ENCODE results near the gene CFAP57. TPM values are rescaled to one million over a fixed set of nuclear protein-coding genes. Genes with fewer than 3 reads are reported as not detected.

Gene CFAP57
- total RNA-seq, 1 donor from 2014 or later, result not detected

DNA sequence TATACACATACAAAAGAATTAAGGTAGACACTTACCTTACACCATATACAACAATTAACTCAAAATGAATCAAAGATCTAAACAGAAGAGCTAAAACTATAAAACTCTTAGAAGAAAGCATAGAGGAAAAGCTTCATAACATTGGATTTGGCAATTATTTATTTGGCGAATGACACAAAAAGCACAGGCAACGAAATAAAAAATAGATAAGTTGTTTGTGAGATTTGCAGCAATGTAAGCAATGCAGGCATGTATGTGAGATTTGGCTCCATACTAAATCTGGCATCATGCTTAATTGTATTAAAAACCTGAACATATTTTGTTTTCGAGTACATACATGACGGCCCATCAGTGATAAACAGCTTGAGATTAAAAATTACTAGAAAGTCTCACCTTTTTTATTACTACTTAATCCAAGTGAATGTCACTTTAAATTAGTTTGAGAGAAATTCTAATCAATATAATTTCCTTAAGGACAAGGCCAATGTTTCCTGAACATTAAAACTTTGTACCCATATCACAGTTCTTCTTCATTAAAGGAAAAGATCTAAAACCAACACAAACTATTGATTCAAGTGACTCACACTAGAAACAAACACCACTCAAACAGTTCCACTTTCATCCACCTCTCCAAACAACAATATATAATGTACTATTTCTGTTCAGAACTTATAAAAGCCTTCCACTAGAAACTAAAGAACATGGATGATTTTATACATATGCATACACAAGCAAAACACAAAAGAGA is 74.5 kb downstream of the CFAP57 start:
- H3K9me3 ChIP-seq (replicated peaks), result no peaks in the 10 kb centered on the region
- TF ChIP-seq, protein P1, sequence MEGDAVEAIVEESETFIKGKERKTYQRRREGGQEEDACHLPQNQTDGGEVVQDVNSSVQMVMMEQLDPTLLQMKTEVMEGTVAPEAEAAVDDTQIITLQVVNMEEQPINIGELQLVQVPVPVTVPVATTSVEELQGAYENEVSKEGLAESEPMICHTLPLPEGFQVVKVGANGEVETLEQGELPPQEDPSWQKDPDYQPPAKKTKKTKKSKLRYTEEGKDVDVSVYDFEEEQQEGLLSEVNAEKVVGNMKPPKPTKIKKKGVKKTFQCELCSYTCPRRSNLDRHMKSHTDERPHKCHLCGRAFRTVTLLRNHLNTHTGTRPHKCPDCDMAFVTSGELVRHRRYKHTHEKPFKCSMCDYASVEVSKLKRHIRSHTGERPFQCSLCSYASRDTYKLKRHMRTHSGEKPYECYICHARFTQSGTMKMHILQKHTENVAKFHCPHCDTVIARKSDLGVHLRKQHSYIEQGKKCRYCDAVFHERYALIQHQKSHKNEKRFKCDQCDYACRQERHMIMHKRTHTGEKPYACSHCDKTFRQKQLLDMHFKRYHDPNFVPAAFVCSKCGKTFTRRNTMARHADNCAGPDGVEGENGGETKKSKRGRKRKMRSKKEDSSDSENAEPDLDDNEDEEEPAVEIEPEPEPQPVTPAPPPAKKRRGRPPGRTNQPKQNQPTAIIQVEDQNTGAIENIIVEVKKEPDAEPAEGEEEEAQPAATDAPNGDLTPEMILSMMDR (IDR thresholded peaks at IDR 0.05; ENCODE audit: borderline replicate concordance), result no peak
- DNase-seq, result no peak
- no peaks in the 10 kb centered on the region for H3K36me3 ChIP-seq
- H3K27me3 ChIP-seq (ENCODE audit: low read depth), result no peaks in the 10 kb centered on the region
- no peak overlapping the region for H3K4me3 ChIP-seq
- intact Hi-C loops (cut with micrococcal nuclease), result no loop called here
- H3K27ac ChIP-seq (replicated peaks), result no peak overlapping the region
- H3K4me1 ChIP-seq, result peaks cover 1% of the 10 kb centered on the region

GRCh38 chr1:43247256-43247921 is 75.3 kb downstream of the CFAP57 start:
- no peak overlapping the region for H3K4me3 ChIP-seq
- no peaks in the 10 kb centered on the region for H3K4me1 ChIP-seq
- no peak for DNase-seq
- no peaks in the 10 kb centered on the region for H3K9me3 ChIP-seq (replicated peaks)
- intact Hi-C loops (cut with micrococcal nuclease), result no loop called here
- H3K27ac ChIP-seq (replicated peaks), result no peak overlapping the region
- H3K36me3 ChIP-seq, result no peaks in the 10 kb centered on the region
- TF ChIP-seq, protein P1 (IDR thresholded peaks at IDR 0.05; ENCODE audit: borderline replicate concordance), result no peak
- H3K27me3 ChIP-seq (ENCODE audit: low read depth), result no peaks in the 10 kb centered on the region

DNA sequence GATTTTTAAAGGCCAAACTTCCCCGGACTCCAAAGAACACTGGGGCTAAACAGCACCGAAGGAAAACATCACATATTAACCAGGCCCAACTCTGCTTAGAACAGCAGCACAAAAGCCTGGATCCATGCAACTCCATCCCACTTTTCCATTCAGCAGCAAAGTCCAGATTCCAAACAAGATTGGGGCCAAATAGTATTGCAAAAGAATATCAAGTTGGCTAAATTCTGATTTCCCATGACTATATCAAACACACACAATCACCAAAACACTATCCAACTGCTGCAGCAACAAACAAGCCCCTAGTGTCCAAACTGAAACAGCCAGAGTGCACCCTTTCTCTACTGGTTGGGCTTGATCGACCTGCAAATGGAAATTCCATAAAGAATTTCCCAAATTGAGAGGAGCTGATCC is 78.2 kb downstream of the CFAP57 start:
- Histone ChIP-seq H3K4me1 (peaks cover 5% of the 10 kb centered on the region), H3K4me3 (no peak overlapping the region), H3K36me3 (no peaks in the 10 kb centered on the region), H3K9me3 (replicated peaks) (no peaks in the 10 kb centered on the region), H3K27me3 (ENCODE audit: low read depth) (no peaks in the 10 kb centered on the region), H3K27ac (replicated peaks) (no peak overlapping the region)
- TF ChIP-seq, protein P1 (IDR thresholded peaks at IDR 0.05; ENCODE audit: borderline replicate concordance), result no peak
- no peak for DNase-seq
- intact Hi-C loops (cut with micrococcal nuclease), result no loop called here

- Histone ChIP-seq H3K27me3 (ENCODE audit: low read depth) (no peaks in the 10 kb centered on the region), H3K27ac (replicated peaks) (no peak overlapping the region), H3K9me3 (replicated peaks) (no peaks in the 10 kb centered on the region), H3K36me3 (no peaks in the 10 kb centered on the region), H3K4me1 (peaks cover 11% of the 10 kb centered on the region), H3K4me3 (no peak overlapping the region)
- intact Hi-C loops (cut with micrococcal nuclease), result no loop called here
- TF ChIP-seq, protein P1 (IDR thresholded peaks at IDR 0.05; ENCODE audit: borderline replicate concordance), result no peak
- no peak for DNase-seq
Measured at GRCh38 chr1:43251024-43251423, 78.9 kb downstream of the CFAP57 start.

GRCh38 chr1:43252225-43252624 is 80.1 kb downstream of the CFAP57 start:
- TF ChIP-seq, protein P1 (IDR thresholded peaks at IDR 0.05; ENCODE audit: borderline replicate concordance), result no peak
- no peak for DNase-seq
- H3K27ac ChIP-seq (replicated peaks), result no peak overlapping the region
- intact Hi-C loops (cut with micrococcal nuclease), result no loop called here
- no peak overlapping the region for H3K4me3 ChIP-seq
- H3K27me3 ChIP-seq (ENCODE audit: low read depth), result no peaks in the 10 kb centered on the region
- no peaks in the 10 kb centered on the region for H3K9me3 ChIP-seq (replicated peaks)
- no peaks in the 10 kb centered on the region for H3K36me3 ChIP-seq
- H3K4me1 ChIP-seq, result peaks cover 23% of the 10 kb centered on the region
